Measurements from ENCODE around the gene LRMDA. TPM values are rescaled to one million over a fixed set of nuclear protein-coding genes. Genes with fewer than 3 reads are reported as not detected.

LRMDA gene
- polyA plus RNA-seq, 1 donor (not counting 4 experiments of a cell fraction or from before 2014, with no cell fraction given), result not detected

DNA sequence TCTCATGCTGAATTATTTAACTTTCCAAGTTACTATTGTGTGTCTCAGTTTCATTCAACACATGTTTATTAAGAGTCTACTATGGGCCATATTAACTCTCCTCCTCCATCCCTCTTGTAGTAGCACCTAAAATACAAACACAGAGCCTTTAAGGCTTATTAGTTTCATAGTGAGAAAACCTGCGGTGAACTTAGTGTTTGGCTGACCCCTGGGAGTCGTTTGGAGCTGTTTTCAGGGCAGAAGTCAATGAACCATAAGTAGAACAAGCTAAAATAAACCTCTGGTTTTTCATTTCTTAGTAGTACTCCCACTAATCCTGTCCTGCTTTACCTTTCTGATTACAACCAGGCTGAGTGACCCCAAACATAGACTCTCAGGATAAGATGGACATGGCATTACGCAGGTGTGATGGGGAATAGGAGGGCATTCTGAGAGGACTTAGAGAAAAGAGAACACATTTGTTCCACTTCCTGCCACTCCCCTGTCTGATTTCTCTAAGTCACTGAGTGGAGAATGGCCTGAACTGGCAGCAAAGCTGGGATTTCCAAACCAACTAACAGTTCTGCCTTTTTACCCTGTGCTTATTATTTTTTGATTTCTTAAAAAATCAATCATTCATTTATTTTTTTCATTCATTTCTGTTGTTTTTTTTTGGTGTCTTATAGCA, 74.5 kb downstream of the LRMDA start:
- Histone ChIP-seq H3K4me2 (ENCODE audit: control insufficient read depth, extremely low read depth, insufficient read depth, low read depth, low read length) (no peak overlapping the region), H3K79me2 (ENCODE audit: control insufficient read depth, insufficient read depth, low read length) (no peaks in the 10 kb centered on the region), H3K9me3 (ENCODE audit: control insufficient read depth, low read depth, low read length) (no peaks in the 10 kb centered on the region), H3K9me1 (ENCODE audit: control insufficient read depth, extremely low read depth, insufficient read depth, low read length) (no peaks in the 10 kb centered on the region), H4K20me1 (ENCODE audit: control insufficient read depth, extremely low read depth, insufficient read depth, low read length) (no peaks in the 10 kb centered on the region), H2AFZ (ENCODE audit: control insufficient read depth, low read length) (no peak overlapping the region), H3K36me3 (ENCODE audit: control insufficient read depth in 2 of 2, extremely low read depth in 1 of 2, insufficient read depth in 2 of 2, low read length in 2 of 2) (no peaks in the 10 kb centered on the region), H3K27me3 (ENCODE audit: control insufficient read depth, extremely low read depth, insufficient read depth, low read length) (no peaks in the 10 kb centered on the region), H3K4me3 (ENCODE audit: control insufficient read depth in 2 of 3, extremely low read depth in 1 of 3, insufficient read depth in 2 of 3, low read depth in 1 of 3, low read length in 3 of 3) (no peak overlapping the region), H3K9ac (ENCODE audit: control insufficient read depth, extremely low read depth, insufficient read depth, low read length) (no peak overlapping the region), H3K4me1 (ENCODE audit: control insufficient read depth, extremely low read depth, insufficient read depth, low read length) (peaks cover 10% of the 10 kb centered on the region), H3K27ac (ENCODE audit: control insufficient read depth, insufficient read depth, low read length) (no peak overlapping the region)
- dilution Hi-C loops (cut with MboI; ENCODE audit: extremely low pct_ligation_motif_present, low sequenced_read_pairs), result no loop called here
- no peak for FAIRE-seq
- DNase-seq (ENCODE audit: low read depth, low spot score), result no peak
- TF ChIP-seq, protein P1, sequence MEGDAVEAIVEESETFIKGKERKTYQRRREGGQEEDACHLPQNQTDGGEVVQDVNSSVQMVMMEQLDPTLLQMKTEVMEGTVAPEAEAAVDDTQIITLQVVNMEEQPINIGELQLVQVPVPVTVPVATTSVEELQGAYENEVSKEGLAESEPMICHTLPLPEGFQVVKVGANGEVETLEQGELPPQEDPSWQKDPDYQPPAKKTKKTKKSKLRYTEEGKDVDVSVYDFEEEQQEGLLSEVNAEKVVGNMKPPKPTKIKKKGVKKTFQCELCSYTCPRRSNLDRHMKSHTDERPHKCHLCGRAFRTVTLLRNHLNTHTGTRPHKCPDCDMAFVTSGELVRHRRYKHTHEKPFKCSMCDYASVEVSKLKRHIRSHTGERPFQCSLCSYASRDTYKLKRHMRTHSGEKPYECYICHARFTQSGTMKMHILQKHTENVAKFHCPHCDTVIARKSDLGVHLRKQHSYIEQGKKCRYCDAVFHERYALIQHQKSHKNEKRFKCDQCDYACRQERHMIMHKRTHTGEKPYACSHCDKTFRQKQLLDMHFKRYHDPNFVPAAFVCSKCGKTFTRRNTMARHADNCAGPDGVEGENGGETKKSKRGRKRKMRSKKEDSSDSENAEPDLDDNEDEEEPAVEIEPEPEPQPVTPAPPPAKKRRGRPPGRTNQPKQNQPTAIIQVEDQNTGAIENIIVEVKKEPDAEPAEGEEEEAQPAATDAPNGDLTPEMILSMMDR (optimal IDR thresholded peaks at IDR 0.05 in 1 of 3, IDR thresholded peaks at IDR 0.05 in 1 of 3, conservative IDR thresholded peaks at IDR 0.05 in 1 of 3; ENCODE audit: extremely low read depth in 1 of 3, insufficient read depth in 2 of 3, low read length in 3 of 3), result no peak
- no peak for TF ChIP-seq EZH2 (IDR thresholded peaks at IDR 0.05; ENCODE audit: low read length)

DNA sequence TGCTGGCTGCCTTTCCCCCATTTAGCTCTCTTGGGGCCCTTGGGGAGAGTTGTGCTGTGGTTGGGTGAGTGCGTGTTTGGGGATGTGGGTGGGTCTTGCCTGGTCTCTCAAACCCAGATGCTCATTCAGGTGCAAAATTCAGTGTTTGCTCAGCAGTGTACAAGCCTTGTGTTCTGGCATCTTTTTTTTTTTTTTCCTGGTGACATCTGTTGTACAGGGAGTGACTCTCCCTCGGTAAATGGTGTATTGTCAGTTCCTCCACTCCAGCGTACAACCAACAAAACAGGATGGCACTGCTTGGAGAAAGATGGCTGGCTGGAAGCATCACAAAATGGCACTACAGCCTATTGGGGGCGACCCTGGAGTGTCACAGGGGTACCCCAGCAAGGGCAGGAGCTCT, 75.5 kb downstream of the LRMDA start:
- Histone ChIP-seq H3K4me2 (ENCODE audit: control insufficient read depth, extremely low read depth, insufficient read depth, low read depth, low read length) (no peak overlapping the region), H3K9ac (ENCODE audit: control insufficient read depth, extremely low read depth, insufficient read depth, low read length) (no peak overlapping the region), H3K9me3 (ENCODE audit: control insufficient read depth, low read depth, low read length) (no peaks in the 10 kb centered on the region), H3K9me1 (ENCODE audit: control insufficient read depth, extremely low read depth, insufficient read depth, low read length) (no peaks in the 10 kb centered on the region), H4K20me1 (ENCODE audit: control insufficient read depth, extremely low read depth, insufficient read depth, low read length) (no peaks in the 10 kb centered on the region), H3K4me1 (ENCODE audit: control insufficient read depth, extremely low read depth, insufficient read depth, low read length) (peaks cover 10% of the 10 kb centered on the region), H3K79me2 (ENCODE audit: control insufficient read depth, insufficient read depth, low read length) (no peaks in the 10 kb centered on the region), H3K27ac (ENCODE audit: control insufficient read depth, insufficient read depth, low read length) (no peak overlapping the region), H3K27me3 (ENCODE audit: control insufficient read depth, extremely low read depth, insufficient read depth, low read length) (no peaks in the 10 kb centered on the region), H2AFZ (ENCODE audit: control insufficient read depth, low read length) (no peak overlapping the region), H3K4me3 (ENCODE audit: control insufficient read depth in 2 of 3, extremely low read depth in 1 of 3, insufficient read depth in 2 of 3, low read depth in 1 of 3, low read length in 3 of 3) (no peak overlapping the region), H3K36me3 (ENCODE audit: control insufficient read depth in 2 of 2, extremely low read depth in 1 of 2, insufficient read depth in 2 of 2, low read length in 2 of 2) (no peaks in the 10 kb centered on the region)
- FAIRE-seq (no peak), DNase-seq (ENCODE audit: low read depth, low spot score) (no peak)
- dilution Hi-C loops (cut with MboI; ENCODE audit: extremely low pct_ligation_motif_present, low sequenced_read_pairs), result no loop called here
- TF ChIP-seq EZH2 (IDR thresholded peaks at IDR 0.05; ENCODE audit: low read length), result no peak
- TF ChIP-seq, protein P1 (optimal IDR thresholded peaks at IDR 0.05 in 1 of 3, IDR thresholded peaks at IDR 0.05 in 1 of 3, conservative IDR thresholded peaks at IDR 0.05 in 1 of 3; ENCODE audit: extremely low read depth in 1 of 3, insufficient read depth in 2 of 3, low read length in 3 of 3), result no peak

Data from keratinocyte (primary cell).